IMR-90 (cell line): ENCODE measurements around the gene SIK2. TPM values are rescaled to one million over a fixed set of nuclear protein-coding genes. Genes with fewer than 3 reads are reported as not detected.

Experiments
- ATAC-seq: fragments of 200-7000 bp; cut with Tn5 transposase; 2 replicates; pipeline ENCODE4 v1.9.1; 2020; ENCODE audit warnings: low read depth, mild to moderate bottlenecking, moderate library complexity
- BruUV-seq: library from RNA; stranded (reverse); fragments of 400-500 nt; replicated peaks from 2 replicates; lab custom pipeline; 2021; lab: Mats Ljungman, UMichigan
- CTCF ChIA-PET: fragments of 300-600 bp; formaldehyde crosslinking; extraction: SDS; loops from one replicate; lab custom pipeline; 2021; ENCODE audit warnings: antibody characterized with exemption; lab: Yijun Ruan, JAX
- POLR2A ChIA-PET: fragments of 300-600 bp; sonication (Branson Sonifier 250); formaldehyde crosslinking; loops from one replicate; lab custom pipeline; 2022; ENCODE audit warnings: antibody characterized with exemption; ENCODE audit not compliant: unreplicated experiment; lab: Charles Lee
- DNase-seq: peaks from one replicate; pipeline ENCODE4 v3.0.0; 2013
- H2AFZ ChIP-seq: replicated peaks from 2 replicates; pipeline ENCODE3; 2013; ENCODE audit warnings: low read length, mild to moderate bottlenecking; ENCODE audit not compliant: poor library complexity
- H2AK5ac ChIP-seq: 2 replicates; pipeline ENCODE4 v1.6.1; 2013; ENCODE audit warnings: low read depth, low read length, inconsistent platforms
- H2AK9ac ChIP-seq: replicated peaks from 2 replicates; pipeline ENCODE3; 2013; ENCODE audit warnings: mild to moderate bottlenecking, low read depth, low read length, moderate library complexity; ENCODE audit not compliant: poor library complexity
- H2BK120ac ChIP-seq: 2 replicates; pipeline ENCODE4 v1.6.1; 2013; ENCODE audit warnings: low read depth, low read length, inconsistent platforms
- H2BK15ac ChIP-seq: 3 replicates; pipeline ENCODE4 v1.6.1; 2013; ENCODE audit warnings: low read depth, low read length, inconsistent platforms
- H2BK20ac ChIP-seq: 2 replicates; pipeline ENCODE4 v1.6.1; 2013; ENCODE audit warnings: low read depth, mild to moderate bottlenecking, inconsistent platforms, low read length, moderate library complexity
- H2BK5ac ChIP-seq: 2 replicates; pipeline ENCODE4 v1.6.1; 2013; ENCODE audit warnings: mild to moderate bottlenecking, low read depth, low read length, inconsistent platforms; ENCODE audit not compliant: poor library complexity, severe bottlenecking
- H3K14ac ChIP-seq: replicated peaks from 2 replicates; pipeline ENCODE4 v1.6.1; 2013; ENCODE audit warnings: low read depth, low read length, inconsistent platforms
- H3K18ac ChIP-seq: 2 replicates; pipeline ENCODE4 v1.6.1; 2013; ENCODE audit warnings: low read depth, low read length, control low read depth
- H3K23ac ChIP-seq: 2 replicates; pipeline ENCODE4 v1.6.1; 2013; ENCODE audit warnings: low read depth, low read length, inconsistent platforms
- H3K27ac ChIP-seq: 2 replicates; pipeline ENCODE4 v1.5.1; 2013; ENCODE audit warnings: mild to moderate bottlenecking, control low read depth, low read length; ENCODE audit not compliant: insufficient read depth
- H3K27me3 ChIP-seq: 2 replicates; pipeline ENCODE4 v1.6.1; 2013; ENCODE audit warnings: low read length; ENCODE audit not compliant: control insufficient read depth, insufficient read depth
- H3K36me3 ChIP-seq: 2 replicates; pipeline ENCODE4 v1.6.1; 2013; ENCODE audit warnings: low read length, mixed read lengths; ENCODE audit not compliant: control insufficient read depth, insufficient read depth
- H3K4ac ChIP-seq: 2 replicates; pipeline ENCODE4 v1.6.1; 2013; ENCODE audit warnings: low read depth, low read length, inconsistent platforms
- H3K4me1 ChIP-seq: 2 replicates; pipeline ENCODE4 v1.6.1; 2013; ENCODE audit warnings: low read length, mixed read lengths; ENCODE audit not compliant: control insufficient read depth, insufficient read depth
- H3K4me2 ChIP-seq: 2 replicates; pipeline ENCODE4 v1.6.1; 2013; ENCODE audit warnings: low read depth, mild to moderate bottlenecking, control low read depth, low read length, moderate library complexity
- H3K4me3 ChIP-seq: 2 replicates; pipeline ENCODE4 v1.5.1; 2013; ENCODE audit warnings: low read depth, mild to moderate bottlenecking, control low read depth, low read length, moderate library complexity; ENCODE audit not compliant: insufficient read depth
- H3K56ac ChIP-seq: 2 replicates; pipeline ENCODE4 v1.6.1; 2013; ENCODE audit warnings: low read length, inconsistent platforms; ENCODE audit not compliant: insufficient read depth; ENCODE audit errors: extremely low read depth
- H3K79me1 ChIP-seq, 2 experiments: 2 replicates each; pipeline ENCODE4 v1.6.1; 2013; ENCODE audit warnings: low read length in 2 of 2, inconsistent platforms in 1 of 2, low read depth in 1 of 2
- H3K9ac ChIP-seq: 2 replicates; pipeline ENCODE4 v1.6.1; 2013; ENCODE audit warnings: low read depth, low read length, control low read depth
- H3K9me1 ChIP-seq: 2 replicates; pipeline ENCODE4 v1.6.1; 2013; ENCODE audit warnings: low read length, inconsistent platforms; ENCODE audit not compliant: insufficient read depth
- H3K9me3 ChIP-seq: 2 replicates; pipeline ENCODE4 v1.6.1; 2013; ENCODE audit warnings: low read length; ENCODE audit not compliant: control insufficient read depth, insufficient read depth
- H4K20me1 ChIP-seq: 2 replicates; pipeline ENCODE4 v1.6.1; 2013; ENCODE audit warnings: low read length, inconsistent platforms; ENCODE audit not compliant: insufficient read depth
- H4K5ac ChIP-seq: 2 replicates; pipeline ENCODE4 v1.6.1; 2013; ENCODE audit warnings: mild to moderate bottlenecking, low read depth, low read length, control low read depth
- H4K8ac ChIP-seq, 2 experiments: 2 replicates each; pipeline ENCODE4 v1.6.1; 2013; ENCODE audit warnings: low read depth in 2 of 2, low read length in 2 of 2, control low read depth in 1 of 2, inconsistent platforms in 1 of 2
- H4K91ac ChIP-seq: 2 replicates; pipeline ENCODE4 v1.6.1; 2013; ENCODE audit warnings: low read depth, low read length, inconsistent platforms; ENCODE audit not compliant: insufficient read depth
- BHLHE40 ChIP-seq: fragments of 150-350 bp; IDR thresholded peaks from 2 replicates; pipeline ENCODE4 v1.6.1; 2016; ENCODE audit warnings: mild to moderate bottlenecking, low read depth, low read length
- CEBPB ChIP-seq: IDR thresholded peaks from 2 replicates; pipeline ENCODE4 v1.6.1; 2012; ENCODE audit warnings: low read depth, low read length, improper control_type of control experiment
- CHD1 ChIP-seq: IDR thresholded peaks from 2 replicates; pipeline ENCODE4 v1.6.1; 2012; ENCODE audit warnings: low read depth, low read length, improper control_type of control experiment
- CTCF ChIP-seq: conservative IDR thresholded peaks from 2 replicates; pipeline ENCODE4 v1.5.1; 2012; ENCODE audit warnings: mild to moderate bottlenecking, low read depth, low read length, improper control_type of control experiment
- ELK1 ChIP-seq: fragments of 150-350 bp; IDR thresholded peaks from 2 replicates; pipeline ENCODE4 v1.6.1; 2016; ENCODE audit warnings: low read depth, mild to moderate bottlenecking, low read length, moderate library complexity, borderline replicate concordance
- FOS ChIP-seq: fragments of 150-350 bp; IDR thresholded peaks from 2 replicates; pipeline ENCODE4 v1.6.1; 2016; ENCODE audit warnings: low read depth, low read length
- MAFK ChIP-seq: IDR thresholded peaks from 2 replicates; pipeline ENCODE4 v1.6.1; 2012; ENCODE audit warnings: low read depth, low read length, improper control_type of control experiment
- MAZ ChIP-seq: IDR thresholded peaks from 2 replicates; pipeline ENCODE4 v1.6.1; 2012; ENCODE audit warnings: low read depth, mild to moderate bottlenecking, low read length, improper control_type of control experiment, moderate library complexity, borderline replicate concordance
- MXI1 ChIP-seq: IDR thresholded peaks from 2 replicates; pipeline ENCODE4 v1.6.1; 2012; ENCODE audit warnings: low read depth, mild to moderate bottlenecking, low read length, moderate library complexity, borderline replicate concordance
- NFE2L2 ChIP-seq: fragments of 150-350 bp; IDR thresholded peaks from 2 replicates; pipeline ENCODE4 v1.6.1; 2016; ENCODE audit warnings: low read depth, mild to moderate bottlenecking, low read length
- POLR2A ChIP-seq: IDR thresholded peaks from 2 replicates; pipeline ENCODE4 v1.6.1; 2012; ENCODE audit warnings: mild to moderate bottlenecking, low read depth, low read length
- RAD21 ChIP-seq: IDR thresholded peaks from 2 replicates; pipeline ENCODE4 v1.6.1; 2012; ENCODE audit warnings: low read length, improper control_type of control experiment
- RCOR1 ChIP-seq: IDR thresholded peaks from 2 replicates; pipeline ENCODE4 v1.6.1; 2012; ENCODE audit warnings: mild to moderate bottlenecking, low read length, improper control_type of control experiment; ENCODE audit not compliant: insufficient replicate concordance
- RFX5 ChIP-seq: IDR thresholded peaks from 2 replicates; pipeline ENCODE4 v1.8.0; 2012; ENCODE audit warnings: low read depth, mild to moderate bottlenecking, low read length, moderate library complexity
- SMC3 ChIP-seq: fragments of 150-350 bp; IDR thresholded peaks from 2 replicates; pipeline ENCODE4 v1.6.1; 2016; ENCODE audit warnings: low read depth, mild to moderate bottlenecking, antibody characterized with exemption, low read length, moderate library complexity
- USF2 ChIP-seq: fragments of 150-350 bp; IDR thresholded peaks from 2 replicates; pipeline ENCODE4 v1.6.1; 2017; ENCODE audit warnings: mild to moderate bottlenecking, antibody characterized with exemption, low read length, low read depth
- WGBS, 2 experiments: methylation state at CpG; one replicate each; pipeline versions ENCODE4 v1.1.5 to v1.1.7; 2013; ENCODE audit warnings: missing lambda C conversion rate in 2 of 2; ENCODE audit not compliant: insufficient read length in 1 of 2; ENCODE audit errors: extremely low coverage in 2 of 2; 5-methylcytosine and 5-hydroxymethylcytosine counted together
- dilution Hi-C: fragments of 300-500 bp; cut with HindIII; formaldehyde crosslinking; loops from one replicate; pipeline ENCODE4 v1.14.3; 2018; ENCODE audit warnings: low sequenced_read_pairs; ENCODE audit not compliant: unreplicated experiment
- in situ Hi-C: fragments of 300-500 bp; cut with MboI; formaldehyde crosslinking; loops from 3 replicates; pipeline ENCODE4 v1.14.3; 2019; ENCODE audit warnings: low sequenced_read_pairs, inconsistent platforms, mixed read lengths
- intact Hi-C: fragments of 100-400 bp; cut with micrococcal nuclease; formaldehyde crosslinking; loops from 2 replicates; pipeline ENCODE4 v1.10.0; 2022
- polyA plus RNA-seq, 3 experiments: library from polyadenylated mRNA; depleted of rRNA; stranded (reverse); fragments of >200 nt; gene quantifications; 2 replicates each; pipeline ENCODE4 v1.2.3, GENCODE V29; 2012; ENCODE audit warnings: low replicate concordance in 1 of 3
- total RNA-seq: library from RNA; depleted of rRNA; stranded (reverse); fragments of >200 nt; gene quantifications from 2 replicates; pipeline ENCODE4 v1.2.3, GENCODE V29; 2012

SIK2 gene
- total and polyA plus RNA-seq, 2 of the 4 experiments (the other 2 are of a cell fraction) = 7.9 to 10.4 TPM

- ATAC-seq = no peak; the same call in 1 of the 2 replicates
- CTCF ChIA-PET = no interaction called here
- peaks cover 27 to 52% of the 10 kb centered on the region in 2 experiments for H3K79me1 ChIP-seq
These were observed 66.7 kb downstream of the SIK2 start for GRCh38 chr11:111668980-111669379.

More at GRCh38 chr11:111668980-111669379, 66.7 kb downstream of the SIK2 start:
- Histone ChIP-seq H2AK5ac (no peak overlapping the region), H3K9me1 (peaks cover 10% of the 10 kb centered on the region; the same call in 1 of the 2 replicates), H3K27ac (no peak overlapping the region), H2AFZ (no peak overlapping the region), H3K9ac (no peak overlapping the region), H2BK20ac (no peak overlapping the region), H2BK15ac (no peak overlapping the region), H3K36me3 (peaks cover 22% of the 10 kb centered on the region), H4K5ac (no peak overlapping the region), H3K18ac (no peak overlapping the region), H3K56ac (no peak overlapping the region), H2AK9ac (no peak overlapping the region), H3K23ac (no peak overlapping the region), H4K8ac (no peak overlapping the region), H3K4me3 (no peak overlapping the region), H4K20me1 (peaks cover 22% of the 10 kb centered on the region; the same call in 1 of the 2 replicates), H3K4me2 (no peak overlapping the region), H3K4me1 (no peaks in the 10 kb centered on the region), H4K91ac (no peak overlapping the region), H3K4ac (no peak overlapping the region), H3K14ac (no peak overlapping the region), H3K27me3 (no peaks in the 10 kb centered on the region), H2BK5ac (no peak overlapping the region), H2BK120ac (no peak overlapping the region), H3K9me3 (no peaks in the 10 kb centered on the region)
- POLR2A ChIA-PET = no interaction called here
- in situ Hi-C loops (no loop called here), dilution Hi-C loops (no loop called here), intact Hi-C loops (no loop called here)
- WGBS, 2 experiments = no CpG with 5 or more reads among the region's 1 CpG
- no peak for TF ChIP-seq USF2
- TF ChIP-seq MAZ = no peak
- no peak for TF ChIP-seq SMC3
- no peak for TF ChIP-seq ELK1
- no peak for TF ChIP-seq RFX5
- no peak for TF ChIP-seq BHLHE40
- TF ChIP-seq FOS = no peak
- TF ChIP-seq RCOR1 = no peak
- TF ChIP-seq MAFK = no peak
- no peak for TF ChIP-seq CEBPB
- TF ChIP-seq POLR2A = no peak
- TF ChIP-seq MXI1 = no peak
- no peak for TF ChIP-seq RAD21
- no peak for TF ChIP-seq NFE2L2
- no peak for TF ChIP-seq CTCF
- no peak for TF ChIP-seq CHD1
- no TSS peak for BruUV-seq
- DNase-seq = no peak
